SU-DHL-6 (cell line): ENCODE measurements around the gene CLCN6.

ENCODE experiments used
- CTCF ChIP-seq: fragments of 200-600 bp; sonication (generic); IDR thresholded peaks from one replicate; pipeline ENCODE4 v1.5.1; 2017; ENCODE audit warnings: antibody characterized with exemption, mild to moderate bottlenecking, low read length, moderate library complexity; ENCODE audit not compliant: insufficient read depth, poor library complexity, severe bottlenecking
- EZH2phosphoT487 ChIP-seq: fragments of 200-600 bp; sonication (generic), shearing (Covaris generic); conservative IDR thresholded peaks from 2 replicates; pipeline ENCODE4 v1.6.1; 2018; ENCODE audit warnings: mild to moderate bottlenecking, antibody characterized with exemption, low read length, moderate library complexity, mixed read lengths

DNA sequence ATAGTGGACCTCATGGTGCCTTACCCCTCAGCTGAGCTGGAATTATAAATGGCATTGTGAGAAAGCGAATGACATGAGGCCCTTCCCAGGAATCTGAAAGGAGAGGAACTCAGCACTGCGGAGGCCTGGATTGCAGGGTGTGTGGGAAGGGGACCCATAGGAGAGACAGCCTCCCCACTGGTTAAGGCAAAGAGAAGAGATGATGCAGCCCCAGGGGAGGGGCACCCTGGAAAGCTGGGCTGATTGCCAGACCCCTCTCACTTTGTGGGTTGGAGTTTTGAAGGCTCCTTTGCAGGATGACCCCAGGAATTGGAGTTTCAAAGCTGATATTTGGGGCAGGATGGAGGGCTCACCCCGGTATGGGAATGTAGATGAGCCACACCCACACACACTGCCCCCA is 50.7 kb downstream of the CLCN6 start:
- no peak for TF ChIP-seq CTCF
- no peak for TF ChIP-seq EZH2phosphoT487
